ENCODE measurements around the gene SPATA1.
"Not testable (repeated sequence)": the region's sequence is repeated elsewhere in the genome, so short reads cannot be mapped to it uniquely, and the experiment has no call there.

Gene SPATA1, protein sequence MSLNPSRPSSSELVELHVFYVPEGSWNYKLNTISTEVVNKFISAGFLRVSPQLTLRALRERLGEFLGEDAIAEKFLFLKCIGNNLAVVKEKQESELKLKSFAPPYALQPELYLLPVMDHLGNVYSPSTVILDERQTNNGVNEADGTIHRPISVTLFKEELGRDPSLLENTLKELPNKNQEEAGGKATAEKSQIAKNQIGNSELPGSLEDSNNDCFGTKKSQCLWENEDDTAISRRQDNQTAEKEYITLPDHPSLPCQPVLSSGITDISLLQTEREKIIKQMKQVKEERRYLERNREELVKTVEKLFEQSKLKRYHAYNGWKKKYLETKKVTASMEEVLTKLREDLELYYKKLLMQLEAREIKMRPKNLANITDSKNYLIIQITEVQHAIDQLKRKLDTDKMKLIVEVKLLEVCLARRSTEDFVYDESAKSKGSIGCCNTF

DNA sequence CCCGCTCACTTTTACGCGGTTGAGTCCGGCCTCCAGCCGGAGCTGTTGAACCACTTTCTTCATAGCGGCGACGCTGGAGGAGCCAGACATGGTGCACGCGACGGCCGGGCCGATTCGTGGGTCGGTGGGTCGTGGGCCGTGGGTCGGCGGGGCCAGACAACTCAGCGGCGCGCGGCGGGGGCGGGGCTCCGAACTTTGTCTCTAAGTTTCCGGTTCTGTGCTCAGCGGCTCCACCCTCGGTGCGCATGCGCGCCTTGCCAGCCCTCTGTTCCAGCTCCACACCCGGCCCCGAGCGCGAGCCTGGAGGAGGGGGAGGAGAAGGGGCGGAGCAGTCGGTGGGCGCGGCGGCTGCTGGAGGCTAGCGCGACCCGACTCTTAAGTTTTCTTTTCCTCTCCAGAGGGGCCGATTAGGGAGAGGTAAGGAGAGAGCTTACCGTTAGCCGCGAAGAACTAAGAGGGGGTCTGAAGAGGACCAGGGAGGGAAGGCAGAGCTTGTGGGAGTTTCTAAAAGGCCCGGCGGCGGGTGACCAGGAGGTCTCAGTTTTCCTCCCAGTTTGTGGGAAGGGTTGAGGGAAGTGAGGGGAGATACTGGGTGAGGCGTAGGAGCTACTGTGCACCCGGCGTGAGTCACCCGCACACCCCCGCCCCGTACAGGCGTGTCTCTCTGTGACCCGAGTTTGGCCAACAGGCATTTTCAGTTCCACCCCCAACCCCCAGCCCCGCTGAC, at the start of gene SPATA1, which contains the start of gene GNG5:
Gene SPATA1 (plus strand): TSS at position 385 of the 727 bp plus-strand sequence. CDS start 9,974 bp downstream, outside the sequence.
Gene GNG5 (minus strand): TSS at position 580 of the 727 bp plus-strand sequence. CDS start 490 bp downstream, at position 90.
- DNase-seq (ENCODE audit: low read depth in 2 of 2, low spot score in 1 of 2): peak; percentile 96

DNA sequence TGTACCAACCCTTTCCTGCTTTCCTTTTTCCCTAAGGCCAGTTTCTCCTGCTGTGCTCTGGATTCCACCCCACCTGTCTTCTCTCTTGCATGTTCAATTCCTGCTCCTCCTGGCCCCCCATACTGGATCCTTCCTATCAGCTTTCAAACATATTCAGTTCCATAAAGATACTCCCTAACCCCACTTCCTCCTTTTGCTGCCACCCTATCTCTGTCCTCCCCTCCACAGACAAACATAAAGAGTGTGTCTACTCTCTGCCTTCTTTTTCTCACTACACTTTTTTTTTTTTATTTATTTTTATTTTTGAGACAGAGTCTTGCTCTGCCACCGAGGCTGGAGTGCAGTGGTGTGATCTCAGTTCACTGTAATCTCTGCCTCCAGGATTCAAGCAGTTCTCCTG, 44.1 kb upstream of the SPATA1 start:
- DNase-seq (ENCODE audit: low read depth in 2 of 2, low spot score in 1 of 2): no peak

DNA sequence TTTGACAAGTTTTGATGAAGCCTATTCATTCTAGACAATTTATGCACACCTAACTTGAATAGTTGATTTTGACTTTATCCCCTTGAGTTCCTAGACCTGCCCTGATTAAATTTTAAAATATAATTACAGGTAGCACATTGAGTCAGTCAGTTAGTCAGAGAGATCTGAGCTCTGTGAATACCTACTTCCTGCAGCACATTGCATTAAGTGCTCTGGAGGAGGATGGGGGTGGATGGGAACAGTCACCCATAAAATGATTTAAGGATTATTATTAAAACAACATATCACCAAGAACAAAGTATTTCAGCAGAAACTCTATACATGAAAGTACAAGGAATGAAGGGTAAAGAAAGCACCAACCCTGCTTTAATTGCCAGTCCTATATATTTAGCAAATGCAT, 38.9 kb upstream of the SPATA1 start:
- no peak for DNase-seq (ENCODE audit: low read depth in 2 of 2, low spot score in 1 of 2)

DNA sequence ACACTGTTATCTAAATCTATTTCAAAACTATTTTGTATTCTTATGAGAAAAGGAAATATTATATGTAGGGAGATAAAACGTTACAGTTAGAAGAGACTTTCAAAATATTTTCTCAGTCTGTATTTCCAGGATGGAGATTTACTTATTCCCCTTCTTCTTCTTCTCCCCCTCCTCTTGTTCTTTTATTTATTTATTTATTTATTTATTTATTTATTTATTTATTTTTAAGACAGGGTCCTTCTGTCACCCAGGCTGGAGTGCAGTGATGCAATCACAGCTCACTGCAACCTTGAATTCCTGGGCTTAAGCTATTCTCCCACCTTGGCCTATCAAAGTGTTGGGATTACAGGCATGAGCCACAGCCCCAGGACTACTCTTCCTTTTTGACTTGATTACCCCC, 30.0 kb upstream of the SPATA1 start:
- DNase-seq (ENCODE audit: low read depth in 2 of 2, low spot score in 1 of 2): no peak

DNA sequence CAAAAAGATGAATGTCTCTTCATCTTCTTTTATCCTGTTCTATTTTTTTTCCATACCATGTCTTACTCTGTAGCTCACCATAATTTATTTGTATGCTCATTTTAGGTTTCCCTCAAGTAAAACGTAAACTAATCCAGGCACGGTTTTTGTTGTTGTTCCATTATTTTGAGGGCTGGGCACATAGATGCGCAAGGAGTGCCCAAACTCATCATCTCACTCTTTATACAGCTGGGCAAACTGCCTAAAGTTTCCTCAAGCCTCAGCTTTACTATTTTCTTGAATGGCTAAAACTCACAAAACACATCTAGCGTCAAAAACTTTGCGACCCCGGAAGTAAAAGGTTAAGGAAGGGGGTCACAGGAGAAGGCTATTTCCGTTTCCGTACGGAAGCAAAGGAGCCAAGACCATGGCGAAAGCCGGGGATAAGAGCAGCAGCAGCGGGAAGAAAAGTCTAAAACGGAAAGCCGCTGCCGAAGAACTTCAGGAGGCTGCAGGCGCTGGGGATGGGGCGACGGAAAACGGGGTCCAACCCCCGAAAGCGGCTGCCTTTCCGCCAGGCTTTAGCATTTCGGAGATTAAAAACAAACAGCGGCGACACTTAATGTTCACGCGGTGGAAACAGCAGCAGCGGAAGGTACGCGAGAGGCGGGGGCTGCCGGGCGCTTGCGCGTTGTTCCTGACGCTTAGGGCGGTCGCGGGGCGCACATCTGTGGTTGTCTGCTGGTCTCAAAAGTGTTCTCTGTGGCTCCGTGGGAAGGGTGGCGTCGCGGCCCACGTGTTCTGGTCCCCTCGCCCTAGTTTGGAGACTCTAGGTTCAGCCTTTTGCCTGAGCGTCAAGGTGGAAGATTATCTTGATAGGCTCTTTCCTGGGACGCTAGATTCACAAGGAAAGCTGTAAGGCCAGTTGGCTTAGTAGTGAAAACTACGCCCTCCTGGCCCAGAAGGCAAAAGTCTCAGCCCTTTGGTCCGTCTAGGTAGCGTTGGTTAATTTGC, 27.0 kb upstream of the SPATA1 start, which contains the start of gene RPF1:
Gene RPF1 (plus strand): TSS at position 391 of the 993 bp plus-strand sequence. CDS start 16 bp downstream, at position 407.
- DNase-seq (ENCODE audit: low read depth in 2 of 2, low spot score in 1 of 2): peak; percentile 63 to 67

DNA sequence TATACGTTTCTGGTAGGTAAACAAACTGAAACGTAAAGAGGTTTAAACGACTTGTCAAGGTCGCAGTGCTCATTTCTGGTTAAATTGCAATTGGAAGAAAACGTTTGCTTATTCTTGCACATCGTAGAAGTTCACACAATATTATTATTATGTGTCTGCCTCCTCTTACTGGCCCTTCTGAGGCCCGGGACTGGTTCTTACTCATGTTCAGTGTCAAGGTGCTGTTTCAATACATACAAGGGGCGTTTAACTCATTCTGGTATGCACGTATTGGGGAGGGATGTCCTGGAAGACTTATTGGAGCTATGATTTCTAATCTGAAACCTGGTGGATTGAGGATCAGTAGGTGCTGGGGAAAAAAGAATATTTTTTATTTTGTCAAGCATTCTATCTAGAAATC, 26.2 kb upstream of the SPATA1 start:
- DNase-seq (ENCODE audit: low read depth in 2 of 2, low spot score in 1 of 2): no peak

DNA sequence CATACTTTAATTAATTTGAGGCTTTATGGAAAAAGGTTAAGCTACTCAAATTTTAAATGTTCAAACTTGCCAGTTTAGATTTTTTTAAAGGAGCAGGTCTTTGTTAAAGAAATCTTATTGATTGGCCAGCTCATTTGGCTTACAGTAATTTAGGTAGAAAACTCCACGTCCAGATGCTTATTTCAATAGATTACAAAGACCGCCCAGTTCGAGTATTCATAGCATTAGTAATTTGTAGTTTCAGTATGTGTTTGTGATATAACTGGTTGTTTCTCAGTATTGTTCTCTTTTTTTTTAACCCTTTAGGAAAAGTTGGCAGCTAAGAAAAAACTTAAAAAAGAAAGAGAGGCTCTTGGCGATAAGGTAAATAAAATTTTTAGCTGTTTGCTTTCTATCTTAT, 25.5 kb upstream of the SPATA1 start:
- DNase-seq (ENCODE audit: low read depth in 2 of 2, low spot score in 1 of 2): no peak

DNA sequence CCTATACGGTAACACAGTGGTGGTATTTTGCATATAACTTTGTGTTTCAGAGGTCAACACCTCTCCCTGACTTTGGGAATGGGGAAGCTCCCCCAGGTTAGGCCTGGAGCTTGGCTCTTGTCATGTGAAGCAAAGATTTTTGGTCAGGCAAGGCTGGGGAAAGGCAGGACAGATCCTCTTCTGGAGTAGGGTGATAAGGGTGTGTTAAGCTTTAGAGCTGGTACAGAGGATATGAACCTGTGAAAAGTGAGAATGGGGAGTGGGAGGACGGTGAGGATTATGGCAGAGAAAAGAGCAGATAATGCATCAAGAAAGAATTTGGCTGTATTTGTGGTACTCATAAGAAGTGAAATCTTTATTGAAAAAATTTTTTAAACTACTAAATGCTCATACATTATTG, 24.9 kb upstream of the SPATA1 start:
- no peak for DNase-seq (ENCODE audit: low read depth in 2 of 2, low spot score in 1 of 2)

DNA sequence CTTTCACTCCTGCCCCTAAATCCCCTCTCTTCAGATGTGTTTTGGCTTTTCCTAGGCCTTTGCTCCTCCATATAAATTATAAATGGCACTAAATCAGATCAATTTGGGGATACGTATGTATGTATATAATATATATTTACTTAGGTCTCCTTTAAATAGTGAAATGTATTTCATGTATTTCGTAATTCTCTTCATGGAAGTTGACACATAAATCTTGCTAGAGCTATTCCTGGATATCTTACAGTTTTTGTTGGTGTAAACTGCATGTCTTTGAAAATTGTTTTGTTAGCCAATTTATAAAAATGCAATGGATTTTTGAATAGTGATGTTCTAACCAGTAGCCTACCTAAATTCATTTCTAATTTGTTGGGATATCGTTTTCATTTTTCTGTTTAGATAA, 18.1 kb upstream of the SPATA1 start:
- no peak for DNase-seq (ENCODE audit: low read depth in 2 of 2, low spot score in 1 of 2)

DNA sequence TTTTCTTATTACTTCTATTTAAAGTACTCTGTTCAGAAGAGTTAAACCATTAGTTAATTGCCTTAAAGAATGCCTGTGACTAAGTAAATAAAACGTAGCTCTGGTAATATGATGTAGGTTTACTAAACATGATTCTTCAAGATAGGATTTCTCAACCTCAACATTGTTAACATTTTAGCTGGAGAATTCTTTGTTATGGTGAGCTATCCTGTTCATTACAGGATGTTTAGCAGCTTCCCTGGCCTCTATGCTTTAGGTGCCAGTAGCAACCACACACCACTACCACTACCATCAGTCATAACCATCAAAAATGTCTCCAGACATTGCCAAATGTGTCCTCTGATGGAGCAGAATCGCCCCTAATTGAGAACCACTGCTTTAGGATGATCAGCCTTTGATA, 16.4 kb upstream of the SPATA1 start:
- no peak for DNase-seq (ENCODE audit: low read depth in 2 of 2, low spot score in 1 of 2)

DNA sequence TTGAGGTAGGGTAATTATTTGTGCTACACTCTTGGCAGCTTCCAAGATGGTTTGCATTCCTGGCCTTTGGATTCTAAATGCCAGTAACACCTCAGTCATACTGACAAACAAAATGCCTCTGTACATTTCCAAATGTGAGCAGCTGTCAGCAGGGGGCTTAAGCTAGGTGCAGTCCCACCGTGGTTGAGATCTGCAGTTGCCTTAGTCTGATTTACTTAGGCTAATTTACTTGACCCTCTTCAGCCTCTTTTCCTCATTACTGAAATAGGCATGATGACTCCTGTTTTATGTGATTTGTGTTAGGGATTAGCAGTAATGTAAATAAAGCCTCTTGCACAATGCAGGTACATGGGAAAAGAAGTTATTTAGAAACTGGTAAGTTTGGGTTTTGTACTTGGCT, 13.5 kb upstream of the SPATA1 start:
- no peak for DNase-seq (ENCODE audit: low read depth in 2 of 2, low spot score in 1 of 2)

DNA sequence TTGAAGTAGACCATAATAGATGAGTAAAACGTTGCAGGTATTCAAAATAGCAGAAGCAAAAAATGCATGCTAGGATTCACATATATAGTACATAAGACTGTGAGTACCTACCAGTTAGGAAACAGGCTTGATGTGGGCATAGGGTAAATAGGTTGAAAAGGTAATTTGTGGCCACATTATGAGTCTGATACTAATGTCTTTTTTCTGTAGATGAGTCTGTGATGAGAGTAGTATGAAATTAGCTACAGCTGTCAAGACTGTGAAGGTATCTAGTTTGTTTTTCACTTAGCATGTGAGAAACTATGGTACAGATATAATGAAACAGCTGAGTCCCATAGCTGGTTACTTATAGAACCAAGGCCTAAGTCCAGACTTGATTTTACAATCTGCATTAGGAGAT, 12.4 kb upstream of the SPATA1 start:
- no peak for DNase-seq (ENCODE audit: low read depth in 2 of 2, low spot score in 1 of 2)

DNA sequence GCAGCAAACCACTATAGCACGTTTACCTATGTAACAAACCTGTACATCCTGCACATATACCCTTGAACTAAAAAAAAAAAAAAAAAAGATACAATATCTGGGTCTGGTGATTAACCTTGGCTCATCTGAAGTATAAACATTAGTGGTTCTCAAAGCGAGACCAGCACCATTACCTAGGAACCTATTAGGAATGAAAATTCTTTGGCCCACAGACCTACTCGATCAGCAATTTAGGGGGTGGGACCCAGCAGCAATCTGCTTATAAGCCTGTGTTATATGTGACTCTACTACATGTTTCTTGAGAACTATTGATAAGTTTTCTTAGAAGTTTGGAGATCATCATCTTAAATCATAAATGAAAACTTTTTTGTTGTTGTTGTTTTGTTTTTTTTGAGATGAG, 9.7 kb upstream of the SPATA1 start:
- no peak for DNase-seq (ENCODE audit: low read depth in 2 of 2, low spot score in 1 of 2)

DNA sequence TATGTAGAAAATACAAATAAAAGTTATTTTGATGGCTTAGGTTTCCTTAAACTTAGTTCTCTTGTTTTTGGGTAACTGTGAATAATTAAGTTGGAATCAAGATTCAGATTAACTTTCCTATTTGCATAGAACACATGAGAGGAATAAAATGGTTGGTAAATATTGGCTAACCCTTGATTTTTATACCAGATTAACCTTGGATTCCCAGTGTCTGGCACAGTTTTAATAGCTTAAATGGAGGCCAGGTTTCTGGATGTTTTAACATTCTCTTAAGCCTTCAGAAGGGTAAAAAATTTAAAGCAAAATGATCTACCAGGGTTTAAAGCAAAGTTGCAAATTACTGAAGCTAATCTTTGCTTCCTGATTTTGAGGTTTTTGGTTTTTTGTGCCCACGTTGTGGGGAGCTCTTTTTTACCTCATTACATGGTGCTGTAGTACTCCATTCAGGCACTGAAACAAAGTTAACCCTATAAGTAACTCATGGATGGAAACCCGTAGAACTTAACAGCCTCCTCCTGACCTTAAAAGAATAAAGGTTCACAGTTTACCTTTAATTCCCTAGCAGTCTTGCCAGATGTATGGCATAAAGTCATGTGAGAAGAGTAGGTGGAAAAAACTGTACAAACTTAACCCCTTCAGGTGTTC, 8.4 kb upstream of the SPATA1 start:
- no peak for DNase-seq (ENCODE audit: low read depth in 2 of 2, low spot score in 1 of 2)

DNA sequence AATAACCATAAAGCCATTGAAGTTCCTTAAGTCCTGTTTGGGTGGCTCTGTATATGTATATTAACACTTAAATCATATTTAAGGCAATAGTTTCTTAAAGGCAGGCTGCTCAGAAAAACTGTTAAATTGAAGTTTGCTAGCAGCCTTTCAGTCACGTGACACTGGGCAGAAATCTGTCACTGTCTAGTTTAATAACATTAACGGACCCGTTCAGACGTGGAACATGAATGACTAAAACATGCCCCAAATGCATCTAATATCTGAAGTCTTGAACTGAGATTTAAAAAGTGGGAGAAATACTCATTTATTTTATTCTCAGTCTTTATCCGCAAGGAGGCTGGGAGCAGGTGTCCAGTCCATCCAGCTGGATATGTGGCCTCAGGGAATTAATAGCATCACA, 3.3 kb upstream of the SPATA1 start:
- no peak for DNase-seq (ENCODE audit: low read depth in 2 of 2, low spot score in 1 of 2)

DNA sequence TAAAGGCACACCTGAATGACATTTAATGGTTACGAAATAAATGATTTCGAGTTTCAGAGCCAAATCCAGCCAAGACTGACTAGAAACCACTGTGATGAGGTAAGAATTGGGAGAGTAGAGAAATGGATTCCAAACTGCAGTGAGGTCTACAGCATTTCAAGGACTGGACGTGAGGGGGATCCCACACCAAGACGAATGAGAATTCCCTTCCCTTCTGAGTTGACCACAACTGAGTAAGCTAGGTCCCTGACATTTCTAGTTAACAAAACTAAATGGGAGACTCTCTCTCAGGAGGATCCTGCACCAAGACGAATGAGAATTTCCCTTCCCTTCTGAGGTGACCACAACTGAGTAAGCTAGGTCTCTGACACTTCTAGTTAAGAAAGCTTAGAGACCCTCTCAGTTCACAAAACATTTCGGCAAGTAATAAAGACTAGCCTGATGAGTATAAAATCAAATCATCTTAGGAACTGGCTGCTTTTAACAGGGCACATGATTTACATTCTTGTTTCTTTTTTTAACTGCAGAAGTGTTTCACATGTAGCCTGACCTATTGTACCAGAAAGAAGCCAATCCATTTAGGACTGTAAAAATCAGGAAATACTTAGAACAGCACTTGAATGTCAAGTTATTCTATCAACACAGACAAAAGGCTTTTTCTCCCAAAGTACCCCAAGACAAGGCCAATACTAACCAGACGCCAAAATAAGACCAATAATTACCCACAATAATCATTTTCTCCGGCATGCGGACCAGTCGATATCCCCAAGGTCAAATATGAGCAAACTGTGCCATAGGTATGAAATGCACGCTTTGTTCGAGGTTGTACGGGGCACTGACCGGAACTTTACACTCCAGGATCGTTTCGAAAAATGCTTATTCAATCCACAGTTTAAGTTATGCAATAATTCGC, 1.4 kb upstream of the SPATA1 start:
- DNase-seq (ENCODE audit: low read depth in 2 of 2, low spot score in 1 of 2): no peak

DNA sequence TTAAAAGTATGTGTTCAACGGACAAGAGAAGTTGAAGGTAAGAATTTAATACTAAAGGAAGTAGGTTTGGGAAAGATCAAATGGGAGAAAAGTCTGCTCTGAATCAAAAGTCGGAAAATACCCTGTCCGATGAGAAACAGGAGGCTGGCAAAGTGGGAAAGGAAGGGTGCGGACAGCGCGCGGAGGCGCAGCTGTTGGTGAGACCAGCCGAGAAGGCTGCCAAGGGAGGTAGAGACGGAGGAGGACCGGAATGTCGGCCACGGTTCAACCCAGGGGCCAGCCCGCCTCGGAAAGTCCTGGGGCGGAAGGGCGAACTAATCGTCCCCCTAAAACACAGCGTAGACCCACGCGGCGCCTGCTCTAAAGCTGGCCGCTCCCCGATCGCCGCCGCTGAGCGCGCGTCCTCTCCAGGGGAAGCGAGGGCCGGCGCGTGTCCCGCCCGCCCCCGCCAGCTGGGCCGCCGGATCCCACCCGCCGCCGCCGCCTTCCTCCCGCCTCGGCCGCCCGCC, 639 bp upstream of the SPATA1 start:
- DNase-seq (ENCODE audit: low read depth in 2 of 2, low spot score in 1 of 2): no peak

DNA sequence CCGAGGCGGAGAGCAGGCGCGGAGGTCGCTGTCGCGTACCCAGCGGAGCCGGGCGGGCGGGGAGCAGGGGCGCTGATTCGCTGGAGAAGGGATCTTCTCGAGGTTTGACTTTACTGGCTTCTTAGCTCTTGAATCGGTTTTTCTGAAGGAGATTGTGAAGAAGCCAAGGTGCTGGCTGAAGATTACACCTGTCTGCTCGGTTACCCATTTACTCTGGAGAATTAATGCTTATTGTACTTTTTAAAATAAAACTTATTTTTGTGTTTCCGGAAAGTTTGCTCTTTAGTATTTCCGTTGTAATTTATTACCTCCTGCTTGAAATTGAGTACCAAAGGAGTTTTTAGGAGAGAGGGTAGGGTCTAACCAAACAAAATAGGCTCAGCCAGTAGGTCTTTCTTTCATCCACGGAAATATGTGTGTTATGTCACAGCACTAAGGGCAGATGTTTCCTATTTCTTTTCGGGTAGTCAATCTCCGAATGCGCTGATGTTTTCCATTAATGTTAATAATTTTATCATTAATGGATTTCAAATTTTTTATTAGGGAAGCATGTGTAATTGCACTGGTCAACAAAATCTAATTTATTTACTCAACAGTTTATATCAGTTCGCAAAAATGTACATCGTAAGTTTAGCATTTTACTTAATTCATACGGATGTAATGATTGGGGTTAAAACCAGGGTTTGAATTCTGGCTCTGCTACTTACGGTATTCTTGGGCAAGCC, 705 bp downstream of the SPATA1 start:
- no peak for DNase-seq (ENCODE audit: low read depth in 2 of 2, low spot score in 1 of 2)

DNA sequence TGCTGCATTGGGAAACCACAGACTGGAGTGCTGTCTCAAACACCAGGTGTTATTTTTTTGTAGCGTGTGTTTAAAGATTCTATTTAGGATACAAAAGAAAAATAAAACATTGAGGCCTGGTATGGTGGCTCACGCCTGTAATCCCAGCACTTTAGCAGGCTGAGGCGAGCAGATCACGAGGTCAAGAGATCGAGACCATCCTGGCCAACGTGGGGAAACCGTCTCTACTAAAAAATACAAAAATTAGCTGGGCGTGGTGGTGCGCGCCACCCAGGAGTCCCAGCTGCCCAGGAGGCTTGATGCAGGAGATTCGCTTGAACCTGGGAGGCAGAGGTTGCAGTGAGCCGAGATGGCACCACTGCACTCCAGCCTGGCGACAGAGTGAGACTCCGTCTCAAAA, 1.7 kb downstream of the SPATA1 start:
- not testable (repeated sequence) for DNase-seq (ENCODE audit: low read depth in 2 of 2, low spot score in 1 of 2)

Data from stimulated activated CD8-positive, alpha-beta memory T cell treated with anti-CD3 and anti-CD28 coated beads, Interleukin-4, amount 100 ng/mL, for 4 hours (primary cell).